GM23248 (cell line): ENCODE measurements around the gene CDC34. TPM values are rescaled to one million over a fixed set of nuclear protein-coding genes. Genes with fewer than 3 reads are reported as not detected.

Experiments used
- DNase-seq: peaks from one replicate; pipeline ENCODE4 v3.0.0-alpha.2; 2015
- H2AFZ ChIP-seq: fragments of 200-600 bp; sonication (generic); 2 replicates; pipeline ENCODE4 v1.6.1; 2016; ENCODE audit warnings: antibody characterized with exemption
- H3F3A ChIP-seq: fragments of 200-600 bp; sonication (generic); 2 replicates; pipeline ENCODE4 v1.6.1; 2016; ENCODE audit warnings: mild to moderate bottlenecking, antibody characterized with exemption, mixed run types; ENCODE audit not compliant: insufficient read depth
- H3K27ac ChIP-seq: fragments of 200-600 bp; sonication (generic); 2 replicates; pipeline ENCODE4 v1.5.1; 2016; ENCODE audit warnings: mild to moderate bottlenecking
- H3K27me3 ChIP-seq: fragments of 200-600 bp; sonication (generic); replicated peaks from 2 replicates; pipeline ENCODE4 v1.6.1; 2016; ENCODE audit warnings: mild to moderate bottlenecking; ENCODE audit not compliant: insufficient read depth
- H3K36me3 ChIP-seq: fragments of 200-600 bp; sonication (generic); 2 replicates; pipeline ENCODE4 v1.6.1; 2016; ENCODE audit warnings: low read depth, mild to moderate bottlenecking
- H3K4me1 ChIP-seq: fragments of 200-600 bp; sonication (generic); 2 replicates; pipeline ENCODE4 v1.6.1; 2016; ENCODE audit warnings: mild to moderate bottlenecking; ENCODE audit not compliant: insufficient read depth
- H3K4me2 ChIP-seq: fragments of 200-600 bp; sonication (generic); one replicate; pipeline ENCODE4 v1.6.1; 2016; ENCODE audit warnings: mild to moderate bottlenecking; ENCODE audit not compliant: unreplicated experiment
- H3K4me3 ChIP-seq: fragments of 200-600 bp; sonication (generic); 2 replicates; pipeline ENCODE4 v1.5.1; 2016; ENCODE audit warnings: mild to moderate bottlenecking
- H3K79me2 ChIP-seq: fragments of 200-600 bp; sonication (generic); 2 replicates; pipeline ENCODE4 v1.6.1; 2016; ENCODE audit warnings: mild to moderate bottlenecking; ENCODE audit not compliant: insufficient read depth
- H3K9ac ChIP-seq: fragments of 200-600 bp; sonication (generic); 2 replicates; pipeline ENCODE4 v1.6.1; 2016; ENCODE audit warnings: mild to moderate bottlenecking
- H3K9me2 ChIP-seq: fragments of 200-600 bp; sonication (generic); 2 replicates; pipeline ENCODE4 v1.6.1; 2016; ENCODE audit warnings: mixed run types, mild to moderate bottlenecking, moderate library complexity; ENCODE audit not compliant: insufficient read depth
- H3K9me3 ChIP-seq: fragments of 200-600 bp; sonication (generic); one replicate; pipeline ENCODE4 v1.6.1; 2017; ENCODE audit warnings: low read depth
- H4K20me1 ChIP-seq: fragments of 200-600 bp; sonication (generic); 2 replicates; pipeline ENCODE4 v1.6.0; 2016; ENCODE audit not compliant: insufficient read depth
- EZH2 ChIP-seq: fragments of 200-600 bp; sonication (generic); IDR thresholded peaks from 2 replicates; pipeline ENCODE4 v1.6.1; 2018; ENCODE audit warnings: antibody characterized with exemption, mild to moderate bottlenecking; ENCODE audit not compliant: insufficient read depth, poor library complexity, severe bottlenecking
- EZH2phosphoT487 ChIP-seq: fragments of 200-600 bp; sonication (generic); IDR thresholded peaks from 2 replicates; pipeline ENCODE4 v1.6.1; 2018; ENCODE audit warnings: antibody characterized with exemption, moderate library complexity, mild to moderate bottlenecking, low read depth; ENCODE audit not compliant: insufficient read depth
- WGBS, 2 experiments: methylation state at CpG; one replicate each; pipeline ENCODE4 v1.1.6; 2015 to 2017; ENCODE audit warnings: low lambda C conversion rate in 2 of 2, low coverage in 1 of 2; ENCODE audit errors: missing lambda C conversion rate in 2 of 2; 5-methylcytosine and 5-hydroxymethylcytosine counted together
- in situ Hi-C: fragments of 300-500 bp; cut with MboI; formaldehyde crosslinking; loops from 2 replicates; pipeline ENCODE4 v1.15.0; 2020
- polyA plus RNA-seq: library from polyadenylated mRNA; unstranded; fragments of >200 nt; fragmentation: Nextera tagmentation; extraction: Ambion mirVana; gene quantifications from 2 replicates; pipeline ENCODE4 v1.2.1, GENCODE V29; 2016
- total RNA-seq: library from RNA; depleted of rRNA; stranded (reverse); fragments of >200 nt; shearing (Covaris generic); gene quantifications from 2 replicates; pipeline ENCODE4 v1.2.3, GENCODE V29; 2014

Gene CDC34
- total and polyA plus RNA-seq, 2 experiments from 2014 or later: 46.4 to 50.8 TPM

DNA sequence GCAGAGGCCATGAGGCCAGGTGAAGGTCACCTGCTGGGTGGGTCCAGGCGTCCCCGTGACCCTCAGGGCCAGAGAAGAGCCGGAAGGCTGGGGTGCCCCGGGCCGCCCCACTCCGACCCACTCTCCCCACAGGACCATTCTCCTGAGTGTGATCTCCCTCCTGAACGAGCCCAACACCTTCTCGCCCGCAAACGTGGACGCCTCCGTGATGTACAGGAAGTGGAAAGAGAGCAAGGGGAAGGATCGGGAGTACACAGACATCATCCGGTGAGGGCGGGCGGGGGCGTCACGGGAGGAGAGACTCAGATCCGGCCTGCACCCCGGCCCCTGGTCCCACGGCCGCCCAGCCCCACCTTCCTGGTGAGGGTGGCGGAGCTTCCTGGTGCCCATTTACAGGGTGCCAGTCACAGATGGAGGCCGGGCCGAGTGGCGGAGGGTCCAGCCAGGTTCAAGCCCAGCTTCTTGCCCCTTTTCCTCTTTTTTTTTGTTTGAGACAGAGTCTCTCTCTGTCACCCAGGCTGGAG, 5.4 kb downstream of the CDC34 start:
- H3K9me3 ChIP-seq: no peaks in the 10 kb centered on the region
- in situ Hi-C loops: no loop called here
- no peak overlapping the region for H3K9ac ChIP-seq
- no peak overlapping the region for H3K4me2 ChIP-seq
- H3K36me3 ChIP-seq: no peaks in the 10 kb centered on the region; the same call in 1 of the 2 replicates
- H4K20me1 ChIP-seq: no peaks in the 10 kb centered on the region
- no peaks in the 10 kb centered on the region for H3K27me3 ChIP-seq
- H3K9me2 ChIP-seq: no peaks in the 10 kb centered on the region
- 93 to 96% methylated on average over 15 to 23 of the region's 26 CpGs for WGBS, 2 experiments
- no peak for DNase-seq
- TF ChIP-seq EZH2 (no peak), EZH2phosphoT487 (no peak)
- peaks cover 53% of the 10 kb centered on the region for H3K79me2 ChIP-seq
- no peaks in the 10 kb centered on the region for H3F3A ChIP-seq
- H3K27ac ChIP-seq: no peak overlapping the region
- no peak overlapping the region for H2AFZ ChIP-seq
- peaks cover 7% of the 10 kb centered on the region for H3K4me1 ChIP-seq
- H3K4me3 ChIP-seq: no peak overlapping the region

DNA sequence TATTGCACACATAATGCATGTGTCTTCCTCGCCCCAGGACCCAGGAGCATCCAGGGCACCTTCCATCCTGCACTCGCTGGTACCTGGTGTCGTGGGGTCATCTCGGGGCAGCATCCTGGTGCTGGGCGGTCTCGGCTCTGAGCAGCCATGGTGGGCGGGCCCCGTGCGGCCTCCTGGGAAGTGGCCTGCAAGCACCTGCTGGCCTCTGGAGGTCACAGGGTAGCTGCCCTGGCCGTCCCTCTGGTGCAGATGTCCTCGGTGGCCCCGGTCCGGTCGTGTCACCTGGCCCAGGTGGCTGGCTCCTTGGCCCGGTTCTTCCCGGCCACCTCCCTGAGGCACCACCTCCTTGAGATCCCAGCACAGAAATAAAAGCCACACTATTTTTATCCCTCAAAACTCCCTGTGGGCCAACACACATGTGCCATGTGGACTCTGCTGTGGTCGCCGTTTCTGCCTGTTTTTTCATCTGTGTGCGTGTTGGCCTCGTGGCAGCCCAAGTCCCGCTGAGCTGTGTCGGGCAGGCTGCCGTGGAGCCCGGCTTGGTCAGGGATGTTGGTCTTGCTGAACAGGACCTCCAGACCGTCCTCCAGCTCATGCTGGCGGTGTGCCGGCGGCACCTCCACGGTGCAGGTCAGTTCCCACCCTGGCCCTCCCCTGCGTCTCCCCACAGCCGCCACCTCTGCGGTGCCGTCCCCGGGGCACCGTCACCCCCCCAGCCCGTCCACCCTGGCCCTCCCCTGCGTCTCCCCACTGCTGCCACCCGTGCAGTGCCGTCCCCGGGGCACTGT, 7.3 kb downstream of the CDC34 start:
- Histone ChIP-seq H3K4me2 (no peak overlapping the region), H3K27me3 (no peaks in the 10 kb centered on the region), H3K9me2 (no peaks in the 10 kb centered on the region), H3K9me3 (no peaks in the 10 kb centered on the region), H2AFZ (no peak overlapping the region), H3K27ac (no peak overlapping the region), H3K4me3 (no peak overlapping the region), H4K20me1 (no peaks in the 10 kb centered on the region), H3K79me2 (peaks cover 34% of the 10 kb centered on the region), H3K36me3 (no peaks in the 10 kb centered on the region; the same call in 1 of the 2 replicates), H3K4me1 (peaks cover 3% of the 10 kb centered on the region), H3F3A (no peaks in the 10 kb centered on the region), H3K9ac (no peak overlapping the region)
- no peak for DNase-seq
- no peak for TF ChIP-seq EZH2
- no peak for TF ChIP-seq EZH2phosphoT487
- 89 to 90% methylated on average over 22 to 40 of the region's 40 CpGs for WGBS, 2 experiments
- in situ Hi-C loops: no loop called here

DNA sequence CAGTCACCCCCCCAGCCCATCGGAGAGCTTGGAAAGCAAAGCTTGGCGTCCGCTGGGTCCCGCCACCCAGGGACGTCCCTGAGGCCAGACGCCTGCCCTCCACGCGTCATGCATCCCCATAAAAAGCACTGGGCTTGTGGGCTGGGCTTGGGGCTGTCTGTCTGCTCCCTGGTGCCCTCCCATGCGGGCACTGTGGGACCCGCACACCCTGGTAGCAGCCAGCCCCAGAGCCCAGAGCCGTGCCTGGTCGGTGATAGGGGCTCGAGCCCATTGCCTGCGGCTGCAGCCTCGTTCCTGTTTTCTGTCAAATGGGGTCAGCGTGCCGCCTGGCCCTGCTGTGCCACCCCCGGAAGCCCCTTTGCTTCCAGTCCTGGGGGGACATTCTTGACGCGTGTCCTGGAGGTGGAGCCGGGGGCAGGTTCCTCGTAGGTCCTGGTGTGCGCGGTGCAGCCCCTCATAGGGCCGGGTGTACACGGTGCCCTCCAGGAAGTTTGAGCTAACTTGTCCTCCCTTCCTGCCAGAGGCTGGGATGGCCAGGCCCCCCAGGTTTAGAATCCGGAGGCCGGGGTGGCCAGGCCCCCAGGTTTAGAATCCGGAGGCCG, 8.0 kb downstream of the CDC34 start:
- Histone ChIP-seq H3K9me2 (no peaks in the 10 kb centered on the region), H3K36me3 (no peaks in the 10 kb centered on the region; the same call in 1 of the 2 replicates), H3K79me2 (peaks cover 29% of the 10 kb centered on the region), H3K27me3 (no peaks in the 10 kb centered on the region), H3K4me2 (no peak overlapping the region), H3F3A (no peaks in the 10 kb centered on the region), H3K4me3 (no peak overlapping the region), H3K27ac (no peak overlapping the region), H3K9ac (no peak overlapping the region), H3K4me1 (no peaks in the 10 kb centered on the region), H4K20me1 (no peaks in the 10 kb centered on the region), H2AFZ (no peak overlapping the region), H3K9me3 (no peaks in the 10 kb centered on the region)
- in situ Hi-C loops: no loop called here
- TF ChIP-seq EZH2 (no peak), EZH2phosphoT487 (no peak)
- no peak for DNase-seq
- 87 to 90% methylated on average over 25 to 30 of the region's 30 CpGs for WGBS, 2 experiments

DNA sequence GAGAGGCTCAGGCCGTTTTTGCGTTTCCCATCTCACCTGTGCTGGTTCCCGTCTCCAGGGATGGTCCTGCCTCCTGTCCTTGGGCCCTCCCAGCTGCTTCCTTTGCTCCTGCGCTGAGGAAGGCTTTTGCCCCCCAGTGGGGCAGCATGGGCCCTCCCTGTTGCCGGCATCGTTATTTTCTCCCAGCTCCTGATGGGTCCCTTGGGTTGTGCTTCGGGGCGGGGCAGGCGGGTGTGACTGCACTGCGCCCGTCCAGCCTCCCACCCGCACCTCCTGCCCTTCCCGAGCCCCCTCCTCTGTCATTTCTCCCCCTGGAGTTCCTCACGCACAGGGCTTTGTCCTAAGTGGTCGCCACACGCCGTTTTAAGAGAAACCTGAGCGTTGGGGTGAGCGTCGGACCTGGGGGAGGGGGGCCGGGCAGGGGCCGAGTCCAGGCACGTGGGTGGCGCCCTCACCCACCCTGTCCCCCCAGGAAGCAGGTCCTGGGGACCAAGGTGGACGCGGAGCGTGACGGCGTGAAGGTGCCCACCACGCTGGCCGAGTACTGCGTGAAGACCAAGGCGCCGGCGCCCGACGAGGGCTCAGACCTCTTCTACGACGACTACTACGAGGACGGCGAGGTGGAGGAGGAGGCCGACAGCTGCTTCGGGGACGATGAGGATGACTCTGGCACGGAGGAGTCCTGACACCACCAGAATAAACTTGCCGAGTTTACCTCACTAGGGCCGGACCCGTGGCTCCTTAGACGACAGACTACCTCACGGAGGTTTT, 9.5 kb downstream of the CDC34 start:
- Histone ChIP-seq H3F3A (no peaks in the 10 kb centered on the region), H3K27ac (no peak overlapping the region), H3K4me2 (no peak overlapping the region), H3K27me3 (no peaks in the 10 kb centered on the region), H3K79me2 (peaks cover 15% of the 10 kb centered on the region), H3K9me3 (no peaks in the 10 kb centered on the region), H3K36me3 (no peaks in the 10 kb centered on the region; the same call in 1 of the 2 replicates), H3K9me2 (no peaks in the 10 kb centered on the region), H3K4me3 (no peak overlapping the region), H4K20me1 (no peaks in the 10 kb centered on the region), H2AFZ (no peak overlapping the region), H3K9ac (no peak overlapping the region), H3K4me1 (no peaks in the 10 kb centered on the region)
- in situ Hi-C loops: no loop called here
- DNase-seq: no peak
- 87 to 92% methylated on average over 26 to 51 of the region's 51 CpGs for WGBS, 2 experiments
- TF ChIP-seq EZH2phosphoT487: no peak
- no peak for TF ChIP-seq EZH2
